Right hindlimb (tissue), 1 donor: ENCODE data around the gene CALML4.
A peak's percentile ranks its signal among the peaks of the same experiment; 100 is the strongest.
"Not testable (repeated sequence)": the region's sequence is repeated elsewhere in the genome, so short reads cannot be mapped to it uniquely, and the experiment has no call there.

Experiments used
- DNase-seq: peaks from one replicate; pipeline ENCODE4 v3.0.0-alpha.2; 2018

The CALML4 gene

GRCh38 chr15:68207176-68207935 lies 2.2 kb upstream of the CALML4 start:
- DNase-seq: no peak

- no peak for DNase-seq
These were observed 1.6 kb upstream of the CALML4 start for GRCh38 chr15:68206711-68207151.

- DNase-seq: peak; percentile 68
These were observed 915 bp upstream of the CALML4 start for GRCh38 chr15:68205954-68206539.

DNA sequence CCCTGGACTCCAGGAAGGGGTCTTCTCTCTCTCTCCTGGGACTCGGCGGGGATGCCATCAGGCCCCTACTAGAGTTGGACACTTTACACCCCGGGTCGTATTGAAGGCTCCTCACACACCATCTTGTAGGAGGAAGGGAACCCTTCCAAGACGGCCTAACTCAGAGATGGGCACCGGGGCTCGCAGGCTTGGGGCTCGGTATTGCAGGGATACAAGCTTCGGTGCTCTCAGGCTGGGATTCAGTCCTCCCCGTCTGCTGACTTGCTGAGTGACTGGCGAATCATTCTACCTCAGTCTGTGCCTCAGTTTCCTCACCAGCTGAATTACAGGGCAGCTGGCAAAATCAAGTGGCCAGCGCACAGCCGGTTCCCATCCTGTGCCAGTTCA lies 419 bp upstream of the CALML4 start:
- no peak for DNase-seq

DNA sequence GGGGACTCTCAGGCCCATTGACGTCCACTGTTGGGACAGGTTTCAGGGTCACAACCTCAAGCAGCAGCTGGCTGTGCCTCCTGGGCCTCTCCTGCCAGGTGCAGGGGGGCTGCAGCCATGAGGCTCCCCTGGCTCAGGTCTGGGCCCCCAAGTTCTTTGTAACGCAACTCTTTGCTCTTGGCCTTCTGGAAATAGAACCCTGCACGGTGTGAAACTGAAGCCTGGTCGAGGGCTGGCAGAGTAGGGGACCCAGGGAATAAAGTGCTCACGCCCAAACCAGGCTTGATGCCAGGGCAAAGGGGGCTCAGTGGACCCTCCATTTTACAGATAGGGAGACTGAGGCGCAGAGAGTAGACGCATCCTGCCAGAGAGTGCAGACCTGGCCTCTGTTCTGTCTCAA lies 771 bp downstream of the CALML4 start:
- DNase-seq: no peak

DNA sequence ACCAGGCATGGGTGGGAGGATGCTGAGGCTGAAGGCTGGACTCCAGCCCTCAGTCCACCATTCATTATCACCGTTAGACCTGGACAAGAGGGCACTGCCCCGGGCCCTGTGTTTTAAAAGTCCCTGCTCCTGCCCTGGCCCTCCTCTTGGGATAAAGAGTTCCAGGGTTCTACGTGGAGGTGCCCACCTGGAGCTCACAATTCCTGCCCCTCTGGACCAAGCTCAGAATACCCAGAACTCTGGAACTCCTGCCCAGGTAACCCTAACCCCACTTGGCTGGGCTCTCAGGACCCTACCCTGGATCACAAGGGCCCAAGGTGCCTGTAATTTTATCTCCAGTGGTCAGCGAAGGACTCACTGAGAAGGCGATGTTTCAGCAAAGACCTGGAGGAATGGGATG lies 1.2 kb downstream of the CALML4 start:
- no peak for DNase-seq

GRCh38 chr15:68203486-68203885 lies 1.6 kb downstream of the CALML4 start:
- DNase-seq: no peak

- not testable (repeated sequence) for DNase-seq
These were observed 2.1 kb downstream of the CALML4 start for GRCh38 chr15:68202994-68203393.

DNA sequence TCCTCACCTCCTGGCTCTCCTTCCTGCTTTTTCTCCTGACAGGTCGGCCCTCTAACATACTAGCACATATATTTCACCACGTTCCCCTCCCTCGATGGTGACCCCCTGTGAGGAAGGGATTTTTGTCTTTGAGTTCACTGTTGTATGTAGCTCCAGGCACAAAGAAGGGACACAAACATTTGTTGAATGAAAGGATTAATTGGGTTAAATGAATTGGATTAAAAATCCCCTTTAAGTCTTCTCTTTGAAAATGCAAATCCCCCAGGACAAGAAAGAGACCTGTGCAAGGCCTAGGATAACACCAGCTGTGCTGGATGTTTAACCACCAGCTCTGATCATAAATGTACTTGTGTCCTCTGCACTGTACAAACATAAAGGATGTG lies 3.3 kb downstream of the CALML4 start:
- DNase-seq: no peak

- DNase-seq: no peak
These were observed 3.8 kb downstream of the CALML4 start for GRCh38 chr15:68201153-68201878.

- DNase-seq: no peak
These were observed 4.9 kb downstream of the CALML4 start for GRCh38 chr15:68200016-68200861.

- DNase-seq: no peak
These were observed 5.8 kb downstream of the CALML4 start for GRCh38 chr15:68199340-68199739.

DNA sequence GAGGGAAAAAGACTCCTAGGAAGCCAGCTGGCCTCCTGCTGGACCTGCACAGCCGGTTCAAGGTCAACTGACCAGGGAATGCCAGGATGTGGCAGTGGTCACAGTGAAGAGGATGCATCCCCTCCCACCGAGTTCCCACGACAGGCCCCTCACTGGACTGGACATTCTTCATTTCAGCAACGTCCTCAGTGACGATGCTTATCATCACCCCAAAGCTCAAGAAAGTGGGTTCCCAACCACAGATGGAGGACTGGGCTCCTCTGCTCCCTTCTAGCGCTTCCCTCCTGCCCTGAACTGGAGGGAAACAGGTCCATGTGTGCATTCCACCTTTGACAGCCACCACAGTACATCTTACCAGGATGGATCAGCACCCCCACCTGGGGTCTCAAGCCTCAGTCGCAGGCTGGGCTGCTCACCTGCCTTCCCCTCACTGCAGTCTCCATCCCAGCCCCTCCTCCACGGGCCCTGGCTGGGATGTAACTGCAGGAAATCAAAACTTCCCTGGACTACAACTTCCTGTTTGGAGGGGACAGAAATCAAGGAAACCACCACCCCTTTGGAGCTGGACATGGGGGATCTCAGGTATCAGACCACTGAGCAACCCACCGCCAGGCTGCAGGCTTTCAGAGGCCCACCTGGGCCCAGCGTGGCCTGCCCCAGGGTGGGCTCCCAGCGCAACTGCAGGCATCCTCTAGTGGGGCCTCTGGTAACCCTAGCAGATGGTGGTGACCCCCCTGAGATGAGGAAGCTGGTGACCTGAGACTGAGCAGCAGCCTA lies 7.3 kb downstream of the CALML4 start:
- no peak for DNase-seq

DNA sequence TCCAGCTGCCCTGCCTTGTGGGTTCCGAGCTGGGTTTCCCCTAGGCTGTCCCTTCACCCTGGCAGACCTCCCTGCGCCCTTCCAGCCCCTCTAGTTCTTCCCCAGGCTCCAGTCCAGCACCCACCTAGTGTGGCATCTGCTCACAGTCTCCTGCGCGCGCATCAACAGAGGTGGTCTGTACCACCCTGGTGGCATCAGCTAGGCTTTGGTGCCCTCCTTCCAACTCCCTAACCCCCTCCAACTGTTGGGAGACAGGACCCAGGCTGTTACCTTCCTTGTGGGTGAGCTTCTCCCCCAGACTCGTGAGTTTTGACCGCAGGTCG lies 8.0 kb downstream of the CALML4 start:
- DNase-seq: no peak

GRCh38 chr15:68196445-68197169 lies 8.5 kb downstream of the CALML4 start:
- DNase-seq: no peak

DNA sequence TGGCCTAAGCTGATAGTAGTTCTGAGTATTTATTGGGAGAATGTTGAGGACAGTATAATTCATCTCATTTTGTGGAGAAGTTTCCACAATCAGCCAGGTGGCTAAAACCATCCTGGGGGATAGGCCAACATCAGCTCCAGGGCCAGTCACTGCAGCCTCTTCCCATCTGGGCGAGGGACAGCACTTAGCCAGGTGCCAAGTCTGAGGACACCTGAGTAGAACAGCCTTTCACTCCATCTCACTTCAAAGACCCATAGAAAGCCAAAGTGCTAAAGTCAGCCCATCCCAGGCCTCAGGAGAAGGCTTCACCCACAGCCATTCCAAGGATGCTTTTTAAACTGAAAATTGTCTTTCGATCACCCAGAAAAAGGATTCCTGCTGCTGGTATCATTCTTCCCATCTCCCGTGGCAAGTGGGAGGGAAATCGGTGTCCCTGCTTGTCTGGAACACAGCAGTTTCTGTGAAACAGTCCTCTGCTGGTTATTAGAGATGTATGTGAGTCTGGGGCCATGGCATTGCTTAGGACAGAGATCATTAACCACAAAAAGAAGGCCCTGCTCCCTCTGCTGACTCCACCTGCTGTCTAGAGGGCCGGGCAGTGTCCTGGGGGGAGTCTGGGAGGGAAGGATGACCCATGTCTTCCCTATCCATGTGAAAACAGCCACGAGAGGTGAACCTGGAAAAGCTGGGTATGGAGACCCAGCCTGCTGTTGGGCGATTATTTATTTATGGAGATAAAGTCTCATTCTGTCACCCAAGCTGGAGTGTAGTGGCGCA lies 9.6 kb downstream of the CALML4 start:
- DNase-seq: no peak

DNA sequence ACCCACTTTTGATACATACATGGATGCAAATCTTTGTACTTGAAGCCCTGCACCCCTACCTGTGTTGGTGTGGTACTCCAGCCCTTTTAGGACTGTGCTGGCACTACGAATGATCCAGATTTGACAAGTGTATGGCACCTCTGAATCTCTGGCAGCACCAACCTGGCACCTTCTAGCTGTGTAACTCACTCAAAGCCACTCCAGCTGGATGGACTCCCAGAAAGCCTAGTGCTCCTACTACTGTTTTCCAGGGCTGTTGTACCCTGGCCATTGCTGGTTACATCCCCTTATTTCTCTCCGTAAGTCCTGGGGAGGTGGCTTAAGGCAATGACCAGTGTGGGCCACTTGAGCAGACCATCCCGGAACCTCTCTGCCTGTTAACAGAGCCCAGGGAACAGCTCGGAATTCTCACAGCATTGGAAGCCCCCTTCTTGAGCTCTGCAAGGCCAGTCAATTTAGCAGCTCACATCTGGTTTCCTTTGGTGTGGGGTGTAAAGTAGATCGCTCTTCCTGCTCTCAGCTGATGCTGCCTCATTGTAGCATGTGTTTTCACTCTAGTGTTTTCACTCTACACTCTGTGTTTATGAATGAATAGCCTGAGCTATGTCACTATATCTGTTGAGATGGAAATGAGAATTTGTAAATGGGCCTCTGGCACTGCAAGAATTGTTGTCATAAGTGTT lies 12.2 kb downstream of the CALML4 start:
- DNase-seq: no peak

DNA sequence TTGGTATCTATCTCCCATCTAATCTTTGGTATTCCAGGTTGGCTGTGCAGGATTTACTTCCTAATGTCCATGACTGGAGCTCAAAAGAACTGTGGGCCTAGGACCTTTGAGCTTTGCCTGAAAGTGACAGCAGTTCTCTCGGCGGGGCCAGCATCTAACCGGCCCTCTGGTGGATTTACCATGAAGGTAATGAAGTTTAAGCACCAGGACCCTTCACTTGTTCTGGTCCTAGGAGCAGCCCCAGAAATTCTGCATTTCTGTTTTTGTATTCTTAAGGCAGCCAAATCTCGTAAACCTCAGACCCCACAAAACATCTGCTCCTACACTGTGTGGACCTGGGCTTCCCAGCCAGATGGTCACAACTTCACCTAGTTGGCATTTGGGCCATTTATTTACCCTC lies 13.0 kb downstream of the CALML4 start:
- no peak for DNase-seq

DNA sequence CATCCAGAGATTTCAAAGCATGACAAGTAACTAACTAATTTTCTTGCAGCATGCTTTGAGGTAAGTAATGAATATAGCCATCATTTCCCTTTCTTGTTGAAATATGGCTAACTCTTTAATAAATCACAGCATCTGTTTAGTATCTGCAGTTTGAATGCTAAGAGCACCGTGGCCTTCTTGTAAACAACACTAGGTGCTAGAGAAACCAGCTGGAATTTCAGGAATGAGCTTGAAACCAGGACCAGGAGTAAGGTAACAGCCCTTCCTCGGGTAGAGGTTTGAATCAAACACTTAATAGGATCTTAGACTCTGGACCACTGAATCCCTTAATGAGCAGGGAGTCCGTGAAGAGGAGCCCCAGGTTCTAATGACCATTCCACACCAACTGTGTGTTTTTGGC lies 13.6 kb downstream of the CALML4 start:
- DNase-seq: no peak

GRCh38 chr15:68190048-68190447 lies 15.1 kb downstream of the CALML4 start:
- no peak for DNase-seq
